ENCODE results near the gene TAF3. TPM values are rescaled to one million over a fixed set of nuclear protein-coding genes. Genes with fewer than 3 reads are reported as not detected.

Gene TAF3
- total RNA-seq, 1 donor from 2014 or later = 9.1 TPM

- Mint-ChIP-seq H3K36me3 (ENCODE audit: unreplicated experiment) (peaks cover 7% of the 10 kb centered on the region), H3K27ac (ENCODE audit: unreplicated experiment) (no peak overlapping the region), H3K27me3 (ENCODE audit: unreplicated experiment) (no peaks in the 10 kb centered on the region), H3K9me3 (ENCODE audit: unreplicated experiment) (no peaks in the 10 kb centered on the region), H3K4me3 (ENCODE audit: unreplicated experiment) (no peak overlapping the region), H3K4me1 (ENCODE audit: unreplicated experiment) (peaks cover 43% of the 10 kb centered on the region)
- no peak for TF ChIP-seq CTCF (IDR thresholded peaks at IDR 0.05)
- no peak for DNase-seq (ENCODE audit: extremely low spot score, unreplicated experiment)
These were observed 31.0 kb upstream of the TAF3 start for GRCh38 chr10:7787150-7787856.

- no peak for TF ChIP-seq CTCF (IDR thresholded peaks at IDR 0.05)
- no peak within 1 kb of the TSS for H3K27ac Mint-ChIP-seq (ENCODE audit: unreplicated experiment)
These were observed 30.3 kb upstream of the TAF3 start, which contains the start of the genes ATP5F1C and KIN for GRCh38 chr10:7787857-7788638. Gene ATP5F1C (plus strand): TSS chr10:7788177. CDS start chr10:7788208, 31 bp downstream. Gene KIN (minus strand): TSS chr10:7787993. CDS start chr10:7787933, 60 bp downstream.

GRCh38 chr10:7788639-7789286 lies 29.5 kb upstream of the TAF3 start:
- Mint-ChIP-seq H3K4me3 (ENCODE audit: unreplicated experiment) (no peak overlapping the region), H3K27me3 (ENCODE audit: unreplicated experiment) (no peaks in the 10 kb centered on the region), H3K9me3 (ENCODE audit: unreplicated experiment) (no peaks in the 10 kb centered on the region), H3K27ac (ENCODE audit: unreplicated experiment) (no peak overlapping the region), H3K4me1 (ENCODE audit: unreplicated experiment) (peaks cover 56% of the 10 kb centered on the region), H3K36me3 (ENCODE audit: unreplicated experiment) (peaks cover 8% of the 10 kb centered on the region)
- no peak for TF ChIP-seq CTCF (IDR thresholded peaks at IDR 0.05)
- no peak for DNase-seq (ENCODE audit: extremely low spot score, unreplicated experiment)

More at GRCh38 chr10:7787857-7788638, 30.3 kb upstream of the TAF3 start, which contains the start of the genes ATP5F1C and KIN:
- Mint-ChIP-seq H3K9me3 (ENCODE audit: unreplicated experiment) (no peaks in the 10 kb centered on the region), H3K4me1 (ENCODE audit: unreplicated experiment) (peaks cover 51% of the 10 kb centered on the region), H3K27me3 (ENCODE audit: unreplicated experiment) (no peaks in the 10 kb centered on the region), H3K4me3 (ENCODE audit: unreplicated experiment) (no peak within 1 kb of the TSS), H3K36me3 (ENCODE audit: unreplicated experiment) (peaks cover 5% of the 10 kb centered on the region)
- DNase-seq (ENCODE audit: extremely low spot score, unreplicated experiment) = peak; percentile 99

GRCh38 chr10:7789390-7789789 lies 28.9 kb upstream of the TAF3 start:
- peak overlapping the region; percentile 37 for H3K27ac Mint-ChIP-seq (ENCODE audit: unreplicated experiment)
- peaks cover 57% of the 10 kb centered on the region for H3K4me1 Mint-ChIP-seq (ENCODE audit: unreplicated experiment)
- no peak overlapping the region for H3K4me3 Mint-ChIP-seq (ENCODE audit: unreplicated experiment)
- H3K9me3 Mint-ChIP-seq (ENCODE audit: unreplicated experiment) = no peaks in the 10 kb centered on the region
- DNase-seq (ENCODE audit: extremely low spot score, unreplicated experiment) = no peak
- H3K36me3 Mint-ChIP-seq (ENCODE audit: unreplicated experiment) = peaks cover 8% of the 10 kb centered on the region
- TF ChIP-seq CTCF (IDR thresholded peaks at IDR 0.05) = no peak
- H3K27me3 Mint-ChIP-seq (ENCODE audit: unreplicated experiment) = no peaks in the 10 kb centered on the region

All from osteocyte (in vitro differentiated cells).